Measurements from ENCODE around the gene MAML3.
A peak's percentile ranks its signal among the peaks of the same experiment; 100 is the strongest.

The MAML3 gene

GRCh38 chr4:139833151-139833910, 320.7 kb downstream of the MAML3 start:
- peak; percentile 80 to 83 for DNase-seq

GRCh38 chr4:139828966-139829664, 324.9 kb downstream of the MAML3 start:
- DNase-seq: no peak

- peak in 1 of 2 experiments; percentile 27 for DNase-seq
Measured at GRCh38 chr4:139826426-139826825, 327.6 kb downstream of the MAML3 start.

GRCh38 chr4:139825523-139826014, 328.4 kb downstream of the MAML3 start:
- no peak for DNase-seq

- DNase-seq: no peak
Measured at GRCh38 chr4:139824882-139825522, 329.0 kb downstream of the MAML3 start.

DNA sequence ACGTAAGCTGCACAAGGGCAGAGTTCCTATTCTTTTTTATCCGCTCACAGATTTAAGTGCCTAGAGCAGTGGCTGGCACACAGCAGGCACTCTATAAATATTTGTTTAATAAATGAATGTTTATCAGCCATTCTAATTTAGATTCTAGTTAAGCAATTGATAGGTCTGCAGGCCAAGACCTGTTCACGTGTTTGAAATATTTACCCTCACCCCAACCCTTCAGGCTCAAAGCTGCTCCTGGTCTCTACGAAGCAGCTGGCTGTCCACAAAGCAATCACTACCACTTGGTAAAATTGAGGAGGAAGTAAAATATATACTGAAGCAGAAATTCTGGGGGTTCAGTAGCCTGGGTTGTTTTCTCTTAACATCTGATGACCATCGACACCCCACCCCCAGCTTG, 330.2 kb downstream of the MAML3 start:
- DNase-seq: no peak

DNA sequence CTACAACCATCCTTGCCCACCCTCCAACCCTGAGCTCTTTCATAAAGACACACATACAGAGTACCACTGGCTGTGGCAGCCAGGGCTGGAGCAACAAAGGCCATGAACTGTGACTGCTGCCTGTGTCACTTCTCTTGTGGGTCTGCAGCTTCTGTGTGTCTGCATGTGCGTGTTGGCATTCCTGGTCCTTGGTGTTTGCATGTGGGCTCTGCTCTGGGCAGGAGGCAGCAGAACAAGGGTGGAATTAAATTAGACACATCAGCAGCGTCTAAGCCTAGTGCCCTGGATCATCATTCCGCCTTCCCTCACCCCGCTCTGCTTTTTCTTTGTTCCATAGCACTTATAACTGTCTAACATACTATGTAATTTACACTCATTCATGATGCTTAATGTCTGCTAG, 330.6 kb downstream of the MAML3 start:
- DNase-seq: no peak

GRCh38 chr4:139822391-139822790, 331.6 kb downstream of the MAML3 start:
- DNase-seq: peak; percentile 11 to 14

GRCh38 chr4:139819082-139819481, 334.9 kb downstream of the MAML3 start:
- no peak for DNase-seq

DNA sequence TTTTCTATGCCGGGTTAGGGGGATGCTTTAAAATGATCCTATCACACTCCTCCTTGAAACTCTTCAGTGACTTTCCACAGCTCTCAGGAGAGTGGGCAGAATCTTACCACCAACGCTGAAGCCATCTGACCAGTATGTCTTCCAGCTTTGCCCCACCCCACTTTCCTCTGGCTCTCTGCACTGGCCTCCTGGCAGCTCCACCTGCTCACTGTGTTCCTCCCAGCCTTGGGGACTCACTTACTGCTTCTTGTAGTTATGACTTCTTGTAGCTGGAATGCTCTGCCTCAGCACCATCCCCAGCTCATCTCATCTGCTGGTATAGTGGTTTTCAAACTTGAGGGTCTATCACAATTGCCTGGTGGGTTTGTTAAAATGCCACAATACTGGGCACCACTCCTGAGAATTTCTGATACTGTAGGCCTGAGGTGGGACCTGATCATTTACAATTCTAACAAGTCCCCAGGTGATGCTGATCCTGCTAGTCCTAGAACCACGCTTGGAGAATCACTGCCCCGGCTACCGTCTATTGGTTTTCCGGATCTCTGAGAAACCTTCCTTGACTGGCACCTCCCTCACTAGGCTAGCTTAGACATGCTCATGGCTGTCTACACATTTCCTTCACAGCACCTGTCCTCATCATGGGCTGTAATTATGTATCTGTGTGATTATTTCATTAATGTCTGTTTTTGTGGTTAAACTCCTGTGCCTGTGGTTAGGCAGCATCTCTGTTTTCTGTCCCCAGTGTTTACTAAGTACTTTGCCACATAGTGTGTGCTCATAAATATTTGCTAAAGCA, 336.1 kb downstream of the MAML3 start:
- no peak for DNase-seq

- DNase-seq: no peak
Measured at GRCh38 chr4:139816856-139817255, 337.1 kb downstream of the MAML3 start.

- peak in 1 of 2 experiments; percentile 23 for DNase-seq
Measured at GRCh38 chr4:139815778-139816601, 338.0 kb downstream of the MAML3 start.

DNA sequence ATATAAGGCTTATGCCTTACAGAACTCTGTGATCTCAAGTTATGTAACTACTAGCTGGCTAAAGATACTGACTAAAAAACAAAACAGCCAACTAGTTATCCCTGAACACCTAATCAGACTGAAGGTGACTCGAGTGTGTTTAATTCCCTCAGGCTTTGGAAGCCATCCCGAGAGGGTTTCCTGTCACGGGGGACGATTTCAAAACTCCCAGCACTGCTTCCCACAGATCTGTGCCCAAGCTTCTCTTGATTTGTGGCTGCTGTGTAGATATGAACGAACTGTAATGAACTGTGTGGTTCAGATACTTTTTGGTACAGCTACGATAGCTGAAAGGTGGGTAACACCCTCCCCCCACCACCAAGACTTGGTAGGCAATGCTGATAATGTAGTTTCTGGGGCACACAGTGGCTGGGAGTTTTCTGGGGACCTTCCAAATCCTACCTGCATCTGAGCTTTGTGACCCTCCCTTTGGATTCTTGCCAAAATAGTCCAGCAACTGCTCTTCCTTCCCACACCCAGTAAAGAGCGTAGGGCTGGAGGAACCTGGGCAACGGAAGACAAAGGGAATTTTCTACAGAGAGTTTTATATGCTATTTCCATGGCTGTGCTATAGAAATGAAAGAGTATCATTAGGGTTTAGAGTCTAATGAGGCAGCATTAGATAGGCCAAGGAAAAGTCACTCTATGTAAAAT, 339.5 kb downstream of the MAML3 start:
- no peak for DNase-seq

DNA sequence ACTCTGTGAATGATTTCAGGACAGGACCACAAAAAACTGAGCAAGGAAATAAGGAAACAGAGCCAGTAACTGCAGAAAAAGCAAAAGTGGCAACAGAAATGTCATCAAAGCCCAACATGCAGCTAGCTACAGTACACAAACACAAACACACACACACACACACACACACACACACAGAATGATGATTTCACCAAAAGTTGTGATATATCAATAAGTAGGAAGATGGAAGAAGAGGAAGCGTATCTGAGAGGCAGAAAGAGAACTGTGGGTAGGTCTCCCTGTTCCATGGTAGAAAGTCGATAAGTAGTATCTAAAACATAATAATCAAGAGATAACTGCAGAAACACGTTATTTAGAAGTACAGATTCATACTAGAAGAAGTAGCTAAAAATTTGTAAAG, 340.1 kb downstream of the MAML3 start:
- no peak for DNase-seq

DNA sequence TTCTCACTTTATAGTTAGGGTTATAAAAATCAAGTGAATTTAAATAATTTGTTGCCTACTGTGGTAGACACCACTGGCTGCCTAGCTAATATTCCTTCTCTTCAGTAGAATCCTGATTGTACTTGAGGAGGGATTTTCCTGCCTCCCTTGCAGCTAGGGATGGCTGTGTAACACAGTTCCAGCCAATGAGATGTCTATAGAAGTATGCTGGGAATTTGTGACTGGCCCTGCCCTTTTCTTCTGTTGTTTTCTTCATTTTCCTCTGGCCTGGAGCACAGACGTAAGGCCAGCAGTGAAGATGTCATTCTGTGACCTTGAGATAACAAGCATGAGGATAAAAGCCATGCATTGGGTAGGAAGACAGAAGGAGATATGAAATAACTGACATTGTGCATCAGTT, 343.3 kb downstream of the MAML3 start:
- no peak for DNase-seq

DNA sequence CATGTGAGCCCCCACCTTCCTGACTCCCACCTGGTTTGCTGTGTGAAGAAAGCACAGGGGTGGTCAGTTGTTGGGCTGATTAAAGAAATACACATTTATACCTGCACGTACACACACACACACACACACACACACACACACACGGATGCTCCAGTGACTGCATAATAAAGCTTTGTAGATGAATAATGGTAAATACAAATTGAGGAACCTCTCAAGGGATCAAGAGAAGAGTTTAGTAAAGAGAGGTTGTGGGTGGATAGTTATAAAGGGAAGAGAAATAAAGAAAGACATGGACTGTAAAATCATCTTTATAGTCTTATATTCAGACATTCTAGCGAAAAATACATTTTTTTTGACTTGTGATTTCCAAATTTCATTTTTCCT, 344.2 kb downstream of the MAML3 start:
- DNase-seq: no peak

DNA sequence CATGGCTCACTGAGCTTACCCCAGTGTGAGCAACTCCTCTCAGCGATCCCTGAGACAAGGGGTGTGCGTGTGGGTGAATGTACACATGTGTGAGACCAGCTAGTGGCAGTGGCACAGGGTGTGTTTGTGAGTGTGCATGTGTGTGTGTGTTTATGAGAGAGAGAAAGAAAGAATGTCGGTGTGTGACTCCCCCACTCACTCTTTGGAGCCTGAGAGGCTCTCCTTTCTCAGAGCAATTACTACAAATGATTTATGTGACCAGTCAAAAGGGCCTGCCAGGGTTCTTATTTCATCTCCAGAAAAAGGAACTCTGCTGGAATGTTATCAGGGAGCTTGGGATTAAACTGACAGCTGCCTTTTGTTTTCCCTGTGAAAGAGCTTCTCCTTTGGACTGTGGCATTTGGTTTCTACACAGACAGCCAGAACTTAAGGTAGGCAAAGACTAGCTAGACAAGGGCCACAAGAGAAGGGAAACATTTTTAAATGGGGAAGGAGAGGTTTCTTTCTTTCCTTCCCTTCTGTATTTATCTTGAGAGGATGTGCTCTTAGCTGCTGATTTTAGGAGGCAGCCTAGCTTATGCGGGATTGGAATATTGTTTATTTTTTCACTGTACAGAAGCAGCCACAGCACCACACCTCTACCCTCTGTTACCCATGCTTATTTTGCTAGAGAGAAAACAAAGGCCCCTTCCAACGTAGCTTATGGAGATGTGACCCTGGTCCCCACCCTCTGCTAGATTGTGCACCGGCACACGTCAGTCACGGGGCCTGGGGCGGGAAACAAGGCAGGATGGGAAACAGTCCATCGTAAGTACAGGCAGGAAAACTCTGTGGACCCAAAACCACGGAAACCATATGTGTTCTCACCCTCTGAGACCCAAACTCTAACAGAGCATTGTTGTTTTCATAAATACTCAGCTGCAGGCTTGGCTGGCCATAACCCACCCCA, 344.9 kb downstream of the MAML3 start:
- DNase-seq: peak in 1 of 2 experiments; percentile 24

GRCh38 chr4:139808381-139808807, 345.6 kb downstream of the MAML3 start:
- no peak for DNase-seq

DNA sequence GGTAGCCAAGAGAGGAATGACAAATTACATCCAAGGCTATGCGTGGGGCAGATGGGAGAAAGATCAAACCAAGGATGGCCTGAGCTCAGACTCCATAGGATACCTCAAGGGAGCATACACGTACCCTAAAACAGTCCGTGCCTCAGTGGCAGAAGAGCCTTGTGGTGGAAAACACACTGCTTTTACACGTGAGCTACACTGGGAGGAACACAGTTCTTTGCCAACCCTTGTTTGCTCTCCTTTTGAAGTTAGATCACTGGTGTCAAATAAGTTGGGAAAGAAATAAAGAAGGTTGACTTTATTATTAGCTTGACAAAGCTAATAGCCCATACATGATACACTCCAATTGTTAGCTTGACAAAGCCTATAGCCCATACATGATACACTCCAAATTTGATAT, 346.5 kb downstream of the MAML3 start:
- no peak for DNase-seq

DNA sequence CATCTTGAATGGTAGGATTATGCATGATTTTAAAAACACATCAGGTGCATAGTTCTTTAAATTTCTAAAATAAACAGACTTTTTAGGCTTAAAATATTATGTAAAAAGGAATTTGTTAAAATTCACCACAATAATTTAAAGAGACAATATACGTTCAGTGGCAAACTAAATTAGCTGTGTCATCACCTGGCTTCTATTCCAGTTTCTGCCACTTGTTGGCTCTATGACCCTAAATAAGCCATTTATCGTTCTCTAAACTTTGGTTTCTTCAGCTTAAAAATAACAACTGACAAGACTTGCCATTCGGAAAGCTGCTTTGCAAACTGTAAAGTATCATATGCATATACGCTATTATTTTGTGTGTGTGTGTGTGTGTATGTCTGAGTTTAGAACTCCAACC, 347.1 kb downstream of the MAML3 start:
- DNase-seq: no peak

Data from NCI-H524 (cell line).